Renal pelvis (tissue), 4 donors: ENCODE measurements around the gene NLGN3. TPM values are rescaled to one million over a fixed set of nuclear protein-coding genes. Genes with fewer than 3 reads are reported as not detected.

ENCODE experiments used
- DNase-seq: peaks from one replicate; pipeline ENCODE4 v3.0.0-alpha.2; 2013
- polyA plus RNA-seq, 3 donors: library from polyadenylated mRNA; unstranded; fragments of 120-200 nt; gene quantifications; one replicate each; pipeline ENCODE4 v1.2.1, GENCODE V29; 2013; ENCODE audit not compliant: insufficient read length in 3 of 3

The NLGN3 gene
- polyA plus RNA-seq, 3 donors, result 4.3 to 5.8 (median 4.9) TPM

DNA sequence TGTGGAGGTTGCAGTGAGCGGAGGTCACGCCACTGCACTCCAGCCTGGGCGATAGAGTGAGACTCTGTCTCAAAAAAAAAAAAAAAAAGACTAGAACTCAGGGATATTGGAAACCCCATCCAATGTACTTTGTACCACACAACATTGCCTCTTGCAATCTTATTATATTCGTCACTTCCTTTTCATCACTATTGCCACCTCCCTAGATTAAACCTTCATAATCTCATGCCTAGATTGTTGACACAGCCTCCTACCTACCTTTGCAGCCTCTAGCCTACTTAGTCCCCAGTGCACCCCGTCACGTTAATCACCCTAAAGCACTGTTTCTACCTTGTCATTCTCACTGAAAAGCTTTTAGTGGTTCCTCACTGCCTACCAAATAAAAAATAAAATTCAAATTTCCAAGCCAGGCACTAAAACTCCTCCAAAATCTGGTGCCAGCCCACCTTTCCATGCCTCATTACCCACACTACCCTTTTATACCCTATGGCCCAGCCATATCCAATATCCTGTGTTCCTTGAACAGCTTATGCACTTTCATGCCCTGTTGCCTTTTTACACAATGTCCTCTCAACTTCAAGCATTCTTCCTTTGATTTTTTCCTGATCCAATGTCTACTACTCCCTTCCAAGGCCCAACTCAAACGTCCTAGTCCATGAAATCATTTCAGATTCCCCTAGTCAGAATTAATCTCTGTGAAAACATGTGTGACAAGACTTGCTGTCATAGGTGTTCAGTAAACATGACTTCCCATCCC lies 54.8 kb downstream of the NLGN3 start:
- no peak for DNase-seq

DNA sequence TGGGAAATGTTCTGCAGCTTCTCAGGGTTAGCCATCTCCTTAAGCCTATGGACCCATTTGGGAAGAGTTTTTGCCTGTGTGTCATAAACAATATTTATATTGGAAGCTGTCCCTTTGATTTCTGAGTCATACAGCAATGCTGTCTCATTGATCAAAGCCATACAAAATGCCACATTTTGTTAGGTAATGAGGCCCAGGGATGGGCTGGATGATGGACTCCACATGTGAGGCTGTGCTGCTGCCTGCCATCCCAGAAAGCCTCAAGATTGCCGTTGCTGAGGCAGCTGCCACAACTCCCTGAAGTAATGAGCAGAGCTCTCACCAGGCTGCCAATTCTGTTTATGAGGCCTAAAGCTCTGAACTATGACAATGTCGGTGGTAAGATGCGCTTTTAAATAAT lies 66.2 kb downstream of the NLGN3 start:
- no peak for DNase-seq

DNA sequence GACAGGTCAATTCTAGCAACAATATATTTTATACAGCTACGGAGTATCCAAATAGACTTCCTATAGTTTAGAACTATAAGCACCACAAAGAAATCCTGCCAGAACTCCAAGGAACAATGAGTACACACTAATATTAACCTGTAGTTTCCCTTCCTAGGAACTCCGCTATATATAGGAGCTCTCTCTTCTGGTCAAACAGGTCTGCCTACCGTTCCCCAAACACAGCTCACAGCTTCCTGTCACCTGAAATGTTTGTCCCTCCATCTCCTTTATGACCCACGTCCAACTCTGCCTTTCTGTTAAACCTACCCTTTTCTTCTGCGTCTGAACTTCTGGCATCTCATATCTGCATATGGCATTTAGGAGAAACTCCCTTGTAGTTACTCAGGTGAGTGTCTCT lies 67.9 kb downstream of the NLGN3 start:
- no peak for DNase-seq

DNA sequence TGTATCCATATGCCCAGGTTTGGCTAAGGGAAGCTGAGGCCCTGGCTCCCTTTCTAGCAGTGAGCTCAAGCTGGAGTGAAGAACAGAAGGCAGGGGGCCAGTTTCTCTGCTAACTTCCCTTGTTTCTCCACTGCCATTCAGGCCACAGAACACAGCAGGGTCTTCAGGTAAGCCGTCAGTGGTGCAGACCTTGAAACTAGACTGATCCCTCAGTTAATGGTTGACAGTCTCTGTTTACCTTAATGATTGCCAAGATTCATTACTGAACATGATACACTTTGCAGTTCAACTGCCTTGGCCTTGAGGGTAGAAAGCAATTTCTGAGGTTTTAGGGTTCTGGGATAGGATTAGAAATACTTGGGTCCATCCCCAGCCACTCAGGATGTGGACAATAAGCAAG lies 69.5 kb downstream of the NLGN3 start:
- no peak for DNase-seq

DNA sequence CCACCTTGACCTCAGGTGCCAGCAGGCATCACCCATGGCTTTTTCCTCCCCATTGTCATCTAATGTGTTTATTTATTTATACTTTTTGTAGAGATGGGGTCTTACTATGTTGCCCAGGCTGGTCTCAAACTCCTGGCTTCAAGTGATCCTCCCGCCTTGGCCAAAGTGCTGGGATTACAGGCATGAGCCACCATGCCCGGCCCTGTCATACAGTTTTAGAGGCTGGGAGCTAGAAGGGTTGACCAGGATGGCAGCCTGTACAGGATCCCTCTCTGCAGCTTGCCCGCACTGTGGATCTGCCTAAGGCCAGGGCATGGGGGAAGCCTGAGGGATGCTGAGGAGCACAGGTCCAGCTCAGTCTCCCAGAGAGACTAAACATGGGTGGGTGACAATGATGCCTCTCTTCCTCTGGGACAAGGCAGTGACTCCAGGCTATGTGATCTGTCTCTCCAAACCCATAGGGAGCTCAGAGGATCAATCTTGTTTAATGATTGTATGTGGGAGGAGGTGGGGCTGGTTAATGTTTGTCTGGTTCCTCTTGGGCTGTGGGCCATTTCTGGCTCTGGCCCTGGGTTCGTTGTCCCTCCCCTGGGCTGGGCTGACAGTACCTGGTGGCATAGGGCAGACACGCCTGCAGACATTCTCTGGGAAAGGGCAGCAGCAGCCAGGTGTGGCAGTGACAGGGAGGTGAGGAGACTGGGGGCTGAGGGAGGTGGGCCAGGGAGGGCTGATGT lies 70.1 kb downstream of the NLGN3 start:
- no peak for DNase-seq

DNA sequence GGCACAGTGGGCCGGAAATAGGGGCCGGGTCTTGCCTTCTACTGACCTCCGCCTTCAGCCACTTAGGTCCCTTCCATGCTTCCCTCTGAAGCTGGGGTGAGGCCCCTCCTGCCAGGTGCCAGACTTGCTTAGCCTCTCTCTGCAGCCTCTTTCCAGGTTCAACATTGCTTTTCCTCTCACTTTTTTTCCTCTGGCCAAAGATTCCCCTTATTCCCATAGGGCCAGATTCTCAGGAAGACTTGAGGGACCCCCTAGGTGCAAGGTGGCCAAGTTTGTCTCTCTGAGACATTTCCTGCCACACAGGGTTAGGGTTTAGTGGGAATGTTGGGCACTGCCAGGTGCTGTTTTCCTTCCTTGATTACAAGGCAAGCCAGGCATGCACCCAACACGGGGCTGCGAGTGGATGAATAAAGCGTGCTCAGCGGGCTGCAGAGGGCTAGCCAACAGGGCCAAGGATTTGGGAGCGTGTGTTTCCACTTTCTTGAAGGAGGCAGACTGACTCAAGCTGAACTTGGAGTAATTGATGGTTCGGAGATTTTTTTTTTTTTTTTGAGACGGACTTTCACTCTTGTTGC lies 70.8 kb downstream of the NLGN3 start:
- no peak for DNase-seq

DNA sequence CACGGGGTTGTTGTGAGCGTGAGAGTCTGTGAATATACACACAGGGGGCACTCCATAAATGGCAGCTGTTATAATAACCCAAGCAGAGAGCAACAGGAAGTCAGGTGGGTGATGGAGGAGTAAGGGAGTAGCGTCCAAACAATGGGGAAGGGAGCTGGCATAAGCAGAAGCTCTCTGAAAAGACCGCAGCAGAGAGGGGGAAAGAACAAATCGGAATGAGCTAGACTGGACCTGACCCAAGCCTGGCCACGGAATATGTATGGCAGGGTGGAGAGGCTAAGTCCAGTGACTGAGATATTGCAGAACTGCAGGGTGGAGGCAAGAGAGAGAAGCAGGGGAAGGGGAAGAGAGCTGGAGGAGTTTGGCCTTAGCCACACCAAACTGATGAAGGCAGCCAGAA lies 71.8 kb downstream of the NLGN3 start:
- DNase-seq, result no peak

DNA sequence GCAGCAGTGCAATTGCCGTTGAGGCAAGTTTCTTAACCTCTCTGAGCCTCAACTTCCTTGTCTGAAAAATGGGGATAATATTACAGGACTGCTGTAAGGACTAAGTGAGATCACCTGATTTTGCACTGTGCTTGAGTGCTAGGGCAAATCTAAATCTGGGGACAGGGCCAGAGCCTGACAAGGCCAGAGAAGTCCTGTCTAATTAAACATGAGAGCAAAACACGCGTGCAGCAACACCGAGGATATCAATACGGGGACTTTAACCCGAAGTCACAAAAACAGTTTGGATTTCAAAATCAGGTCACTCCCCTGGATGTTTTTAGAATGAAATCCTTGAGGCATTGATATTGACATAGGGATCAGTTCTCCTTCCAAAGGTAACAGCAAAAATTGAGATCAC lies 72.7 kb downstream of the NLGN3 start:
- DNase-seq, result no peak

Other genes starting within 250 kb of the NLGN3 start
- under 1 TPM in 2 of 3 donors, not detected in 1; 0.04 to 0.13 TPM for gene TEX11, start 236.1 kb upstream of the NLGN3 start, polyA plus RNA-seq
- 1 to 10 TPM; 1.9 to 2.7 (median 2.5) TPM for gene SLC7A3, start 213.7 kb upstream of the NLGN3 start, polyA plus RNA-seq
- 10 to 100 TPM; 53.6 to 54.2 (median 54.1) TPM for gene SNX12, start 76.5 kb upstream of the NLGN3 start, polyA plus RNA-seq
- gene FOXO4, start 49.0 kb upstream of the NLGN3 start, polyA plus RNA-seq, result 10 to 100 TPM; 24.2 to 32.6 (median 25.6) TPM
- gene CXorf65, start 38.1 kb upstream of the NLGN3 start, polyA plus RNA-seq, result not detected
- gene IL2RG, start 33.3 kb upstream of the NLGN3 start, polyA plus RNA-seq, result under 1 TPM; 0.35 to 0.81 (median 0.63) TPM
- 10 to 100 TPM; 47.9 to 55.0 (median 54.9) TPM for gene MED12, start 26.2 kb upstream of the NLGN3 start, polyA plus RNA-seq
- 10 to 100 TPM; 53.5 to 58.9 (median 58.1) TPM for gene GJB1, start 78.4 kb downstream of the NLGN3 start, polyA plus RNA-seq
- gene ZMYM3, start 109.3 kb downstream of the NLGN3 start, polyA plus RNA-seq, result 10 to 100 TPM; 66.3 to 71.6 (median 66.7) TPM
- gene NONO, start 138.8 kb downstream of the NLGN3 start, polyA plus RNA-seq, result 100 to 1,000 TPM; 622 to 661 (median 635) TPM
- 1 to 10 TPM; 1.3 to 2.1 (median 1.6) TPM for gene ITGB1BP2, start 156.9 kb downstream of the NLGN3 start, polyA plus RNA-seq
- 10 to 100 TPM; 37.9 to 60.0 (median 44.8) TPM for gene TAF1, start 221.5 kb downstream of the NLGN3 start, polyA plus RNA-seq